ENCODE measurements around the gene RAB28.

DNA sequence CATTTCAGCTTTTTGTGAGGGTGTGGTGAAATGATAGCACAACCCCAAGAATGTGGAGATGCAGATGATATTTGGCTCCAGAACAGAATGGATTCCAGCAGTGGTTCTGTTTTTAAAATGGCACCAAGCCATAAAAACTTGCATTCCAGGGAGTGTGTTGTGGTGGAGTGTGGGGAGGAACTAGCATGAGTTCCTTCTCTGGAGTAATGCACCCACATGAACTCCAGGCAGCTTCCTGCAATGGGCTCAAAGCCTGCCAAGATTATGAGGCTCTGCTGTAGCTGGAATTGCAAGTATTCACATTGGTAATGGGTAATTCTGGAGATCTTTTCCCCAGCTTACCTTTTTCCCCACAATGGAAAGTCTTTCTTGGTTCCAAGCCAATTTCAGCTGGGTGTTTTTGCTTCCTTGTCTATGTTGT lies 161.4 kb downstream of the RAB28 start:
- TF ChIP-seq CTCF (IDR thresholded peaks at IDR 0.05): no peak
- TF ChIP-seq POLR2A (IDR thresholded peaks at IDR 0.05): no peak

Data from uterus (tissue), 2 donors.